Measurements from ENCODE around the gene GPR161.
"Not testable (repeated sequence)": the region's sequence is repeated elsewhere in the genome, so short reads cannot be mapped to it uniquely, and the experiment has no call there.

GPR161 gene

DNA sequence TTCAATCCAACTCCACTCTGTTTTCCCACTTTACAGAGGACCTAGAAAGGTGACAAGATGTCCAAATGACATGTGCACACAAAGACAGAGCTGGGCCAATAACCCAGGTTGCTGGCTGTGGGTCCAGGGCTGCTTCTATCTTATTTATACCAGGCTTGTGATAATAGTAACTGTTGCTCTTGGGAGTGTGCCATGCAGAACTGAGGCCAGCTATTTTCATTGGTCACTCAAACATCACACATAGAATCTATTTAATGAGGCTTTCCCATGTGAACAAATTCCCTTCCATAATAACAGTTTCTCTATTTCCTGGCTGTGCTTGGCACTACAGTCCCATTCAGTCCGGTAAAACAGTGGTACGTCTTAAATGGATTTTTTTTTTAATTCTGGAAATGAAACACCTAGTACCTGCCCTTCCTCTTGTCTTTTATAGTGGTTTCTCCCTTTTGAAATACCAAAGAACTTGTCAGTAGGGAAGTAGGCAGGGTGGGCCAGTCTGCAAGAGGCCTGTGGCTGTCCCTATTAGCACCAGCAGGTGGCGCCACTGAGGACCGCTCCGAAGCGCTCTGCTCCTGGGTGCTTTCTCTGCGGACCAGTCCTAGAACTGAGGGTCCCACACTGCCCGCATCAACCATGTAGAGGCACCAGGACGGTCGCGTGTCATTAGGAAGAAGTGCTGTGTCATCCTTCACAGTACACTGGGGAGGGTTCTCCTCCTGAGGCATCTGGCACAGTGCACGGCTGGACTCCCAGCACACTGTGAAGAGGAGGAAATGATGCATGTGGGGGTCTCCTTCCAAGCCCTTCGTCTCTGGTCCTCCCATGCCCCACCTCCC lies 52.1 kb downstream of the GPR161 start:
- DNase-seq, result peak; percentile 80

DNA sequence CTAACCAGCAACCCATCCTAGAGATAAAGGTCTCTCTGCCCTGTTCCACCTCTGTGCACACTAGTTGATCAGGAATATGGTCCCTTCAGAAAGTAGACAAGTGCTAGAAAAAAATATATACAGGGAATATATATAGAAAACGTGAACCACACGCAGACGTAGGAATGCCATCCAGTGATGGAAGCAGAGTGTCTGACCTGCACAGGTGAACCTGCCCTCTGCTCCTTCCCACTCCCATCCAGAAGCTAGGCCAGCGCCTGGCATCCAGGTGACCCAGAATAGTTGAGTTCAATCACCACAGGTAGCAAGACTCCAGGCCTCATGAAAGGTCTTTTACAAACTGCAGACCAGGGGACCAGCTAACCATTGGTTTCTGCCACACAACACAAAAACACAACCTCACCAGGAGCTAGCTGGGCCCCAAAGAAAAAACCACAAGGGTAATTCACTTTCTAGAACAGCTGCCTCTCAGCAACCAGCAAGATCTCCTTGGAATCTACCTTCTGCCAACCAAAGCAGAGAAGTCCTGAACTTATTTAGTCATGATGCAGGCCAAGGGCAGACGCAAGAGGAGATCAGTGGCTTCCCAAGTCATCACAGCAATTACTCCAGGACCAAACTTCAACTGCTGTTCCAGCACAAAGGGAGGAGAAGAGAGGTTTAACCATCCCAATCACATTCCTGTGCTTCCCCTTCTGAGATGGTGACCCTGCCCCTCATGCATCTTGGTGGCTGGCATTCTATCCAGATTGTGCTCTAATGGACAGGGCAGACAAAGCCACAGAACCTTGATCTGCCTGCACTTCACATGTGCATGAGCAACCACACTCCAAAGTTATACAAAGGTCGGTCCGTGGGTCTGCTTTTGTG lies 53.0 kb downstream of the GPR161 start:
- no peak for DNase-seq

DNA sequence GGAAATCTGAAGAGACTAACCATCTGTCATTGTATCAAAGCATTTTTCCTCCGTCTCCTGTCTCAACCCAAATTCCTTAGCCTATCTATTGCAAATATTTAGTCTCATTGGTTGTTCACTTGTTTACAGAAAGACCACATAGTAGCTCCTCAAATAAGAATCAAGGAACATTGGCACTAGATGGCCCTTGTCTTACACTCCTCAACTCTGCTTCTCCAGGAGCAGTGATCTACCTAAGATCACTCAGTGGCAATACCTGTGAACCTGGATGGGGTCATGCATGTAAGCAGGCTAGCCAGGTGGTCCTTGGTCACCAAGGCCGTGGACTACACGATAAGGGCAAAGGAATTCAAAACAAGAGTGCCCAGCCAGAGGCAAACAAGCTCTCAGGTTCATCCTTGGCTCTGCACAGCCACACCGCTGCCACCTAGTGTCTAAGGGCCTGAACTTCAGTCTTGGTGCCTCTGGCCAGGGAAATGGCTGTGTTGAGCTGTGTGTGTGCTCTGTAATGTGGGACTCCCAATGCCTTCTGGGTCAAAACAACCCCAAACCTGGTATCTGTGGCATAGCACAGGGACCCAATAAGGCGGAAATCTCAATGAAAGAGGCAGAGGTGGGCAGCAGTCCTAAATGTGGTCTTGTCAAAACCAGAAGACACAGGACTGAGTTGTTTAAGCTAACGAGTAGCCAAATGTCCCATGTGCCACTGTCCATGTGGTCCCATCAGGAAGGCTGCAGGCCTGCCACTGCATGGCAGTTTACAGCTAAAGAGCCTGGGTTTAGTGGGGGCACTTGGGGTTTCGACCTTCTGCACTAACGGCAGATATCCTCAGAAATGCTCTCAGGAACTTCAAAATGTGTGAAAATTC lies 54.5 kb downstream of the GPR161 start:
- DNase-seq, result peak; percentile 84

DNA sequence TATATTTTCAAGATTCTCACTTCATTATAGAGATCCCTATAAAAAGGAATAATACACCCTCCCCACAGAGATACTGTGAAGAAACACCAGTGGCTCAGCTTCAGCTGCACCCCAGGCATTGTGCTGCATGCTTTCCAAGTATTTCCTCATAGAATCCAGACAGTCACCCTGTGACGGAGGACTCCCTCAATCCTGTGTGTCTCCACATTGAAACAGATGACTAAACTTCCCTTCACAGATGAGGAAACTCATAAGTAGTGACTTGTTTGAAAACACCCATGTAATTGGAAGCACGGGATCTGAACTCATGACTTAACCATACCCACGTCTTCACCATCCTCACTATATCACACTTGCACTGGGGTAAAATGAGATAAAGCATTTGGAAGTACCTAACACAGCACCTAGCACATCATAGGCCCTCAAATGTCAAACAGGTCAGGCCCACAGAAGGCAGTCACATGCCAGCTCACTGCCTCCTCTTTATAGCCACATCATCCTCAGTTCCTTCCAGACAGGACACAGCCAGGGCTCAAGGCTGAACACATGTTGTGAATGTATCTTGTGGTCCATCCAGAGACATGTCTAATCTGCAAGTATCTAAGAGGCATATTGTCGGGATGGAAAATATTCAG lies 55.2 kb downstream of the GPR161 start:
- DNase-seq, result peak; percentile 94

DNA sequence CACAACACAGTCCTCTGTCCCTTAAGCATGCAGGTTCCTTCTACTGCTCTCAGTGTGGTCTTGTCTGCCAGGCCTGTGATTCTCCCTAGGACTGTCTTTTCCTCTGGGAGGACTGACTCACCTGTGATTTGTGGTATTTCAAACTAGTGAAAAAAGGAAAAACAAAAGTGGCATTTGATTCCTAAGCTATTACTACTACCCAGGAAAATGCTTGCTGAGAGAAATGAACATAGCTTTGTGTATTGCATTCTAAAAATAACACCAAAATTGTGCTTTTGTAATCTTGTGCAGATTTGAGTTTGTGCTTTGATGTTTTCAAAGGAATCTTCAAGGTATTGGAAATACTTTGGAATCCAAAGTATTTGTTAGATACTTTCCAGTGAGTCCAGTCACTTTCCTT lies 57.0 kb downstream of the GPR161 start:
- no peak for DNase-seq

DNA sequence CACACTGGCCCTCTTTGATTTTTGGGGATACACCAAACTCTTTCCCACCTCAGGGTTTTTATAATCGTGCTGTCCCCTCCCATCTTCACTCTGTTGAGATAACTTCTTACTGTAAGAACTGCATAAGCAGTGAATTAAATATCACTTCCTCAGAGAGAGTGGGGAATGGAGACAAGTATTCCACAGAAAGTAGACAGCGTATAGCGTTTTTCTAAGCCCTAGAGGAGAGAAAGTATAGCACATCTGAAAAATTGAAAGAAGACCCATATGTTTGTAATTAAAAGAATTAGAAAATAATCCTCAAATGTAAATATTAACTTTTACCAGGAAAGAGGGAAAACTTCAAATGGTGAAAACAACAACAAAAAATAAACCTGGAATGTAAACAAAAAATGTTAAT lies 67.3 kb downstream of the GPR161 start:
- no peak for DNase-seq

DNA sequence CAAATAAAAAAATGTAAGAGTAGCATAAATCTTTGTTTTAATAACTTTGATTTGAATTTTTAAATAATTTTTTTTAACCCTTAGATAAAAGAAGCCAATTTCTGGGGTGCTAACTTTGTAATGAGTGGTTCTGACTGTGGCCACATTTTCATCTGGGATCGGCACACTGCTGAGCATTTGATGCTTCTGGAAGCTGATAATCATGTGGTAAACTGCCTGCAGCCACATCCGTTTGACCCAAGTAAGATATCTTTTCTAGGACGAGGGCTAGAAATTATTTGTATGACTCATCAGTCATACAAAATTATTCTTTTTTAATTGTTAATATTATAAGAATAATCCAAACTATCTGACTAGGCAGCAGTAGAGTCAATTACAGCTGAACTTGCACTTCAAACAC lies 71.2 kb downstream of the GPR161 start:
- DNase-seq, result no peak

DNA sequence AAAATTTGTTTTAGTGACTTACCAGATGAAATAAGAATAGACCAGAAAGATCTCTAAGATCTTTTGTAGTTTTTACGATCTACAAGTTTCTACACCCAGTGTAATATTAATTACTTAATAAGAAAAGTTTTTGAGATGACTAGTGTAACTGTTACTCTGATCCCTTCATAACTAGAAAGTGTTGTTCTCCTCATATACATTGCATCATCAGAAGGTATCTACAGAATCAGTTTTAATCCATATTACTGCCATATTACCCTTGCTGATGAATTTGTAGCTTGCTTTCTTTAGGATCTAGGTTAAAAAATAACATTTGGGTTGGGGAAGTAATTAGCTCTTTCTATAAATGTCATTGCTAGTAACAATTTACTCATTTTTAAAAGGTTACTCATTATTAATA lies 72.5 kb downstream of the GPR161 start:
- no peak for DNase-seq

DNA sequence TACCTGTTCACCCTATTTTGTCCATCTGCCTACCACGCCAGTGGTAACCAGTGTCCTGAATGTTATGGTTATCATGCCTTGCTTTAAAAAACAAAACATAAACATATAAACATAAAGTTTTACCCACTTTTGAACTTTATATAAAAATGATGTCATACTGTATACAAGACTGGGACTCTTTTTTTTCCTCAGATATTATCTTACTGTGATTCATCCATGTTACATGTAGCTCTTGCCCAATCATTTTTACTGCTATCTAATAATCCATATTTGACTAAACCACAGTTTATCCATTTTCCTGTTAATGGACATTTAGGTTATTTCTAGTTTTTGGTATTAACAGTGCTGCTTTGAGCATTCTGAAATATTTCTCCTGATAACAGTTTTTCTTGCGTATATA lies 78.8 kb downstream of the GPR161 start:
- DNase-seq, result no peak

DNA sequence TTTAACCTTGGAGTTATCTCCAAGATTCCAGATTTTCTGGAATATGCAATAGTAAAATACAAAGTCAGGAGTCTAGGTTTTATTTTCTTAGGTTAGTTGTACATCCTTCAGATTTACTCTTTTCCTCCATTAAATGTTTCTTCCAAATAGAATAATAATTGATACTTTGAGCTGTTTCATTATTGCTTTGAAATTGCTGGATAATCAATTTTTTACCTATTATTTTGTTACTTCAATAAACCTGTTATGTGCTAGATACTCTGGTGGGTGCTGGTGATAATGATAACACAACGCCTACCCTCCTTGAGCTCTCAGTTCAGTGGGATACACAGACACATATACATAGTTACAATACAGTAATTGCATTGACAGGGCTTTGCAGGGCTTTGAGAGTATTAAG lies 79.4 kb downstream of the GPR161 start:
- DNase-seq, result no peak

DNA sequence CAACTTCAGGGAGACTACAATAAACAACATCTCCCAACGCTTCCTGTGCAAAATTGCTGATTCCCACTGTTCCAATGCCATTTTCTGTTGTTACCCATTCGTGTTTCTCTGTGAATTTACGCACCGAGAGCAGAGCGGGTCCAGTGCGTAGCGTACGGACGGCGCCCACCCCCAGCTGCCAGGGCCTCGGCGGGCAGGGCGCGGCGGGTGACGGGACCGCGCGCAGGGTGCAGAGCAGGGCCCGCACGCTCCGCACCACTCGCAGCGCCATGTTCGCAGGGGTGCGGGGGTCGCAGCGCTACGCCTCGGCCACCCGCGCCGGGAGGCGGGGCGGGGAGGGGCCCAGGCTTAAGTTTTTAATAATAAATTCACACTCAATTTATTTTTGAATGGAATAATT lies 80.6 kb downstream of the GPR161 start:
- not testable (repeated sequence) for DNase-seq

DNA sequence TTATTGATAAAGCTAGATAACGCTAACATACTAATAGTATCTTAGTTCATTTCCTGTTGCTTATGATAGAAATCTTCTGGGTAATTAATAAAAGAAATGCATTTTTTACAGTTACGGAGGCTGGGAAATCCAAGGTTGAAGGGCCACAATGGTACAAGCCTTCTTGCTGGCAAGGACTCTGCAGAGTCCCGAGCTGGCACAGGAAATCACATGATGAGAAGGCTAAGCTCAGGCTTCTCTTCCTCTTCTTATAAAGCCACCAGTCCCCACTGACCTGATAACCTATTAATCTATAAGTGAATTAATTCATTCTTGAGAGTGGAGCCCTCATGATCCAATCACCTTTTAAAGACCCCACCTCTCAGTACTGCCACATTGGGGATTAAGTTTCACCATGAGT lies 82.6 kb downstream of the GPR161 start:
- peak; percentile 38 for DNase-seq

DNA sequence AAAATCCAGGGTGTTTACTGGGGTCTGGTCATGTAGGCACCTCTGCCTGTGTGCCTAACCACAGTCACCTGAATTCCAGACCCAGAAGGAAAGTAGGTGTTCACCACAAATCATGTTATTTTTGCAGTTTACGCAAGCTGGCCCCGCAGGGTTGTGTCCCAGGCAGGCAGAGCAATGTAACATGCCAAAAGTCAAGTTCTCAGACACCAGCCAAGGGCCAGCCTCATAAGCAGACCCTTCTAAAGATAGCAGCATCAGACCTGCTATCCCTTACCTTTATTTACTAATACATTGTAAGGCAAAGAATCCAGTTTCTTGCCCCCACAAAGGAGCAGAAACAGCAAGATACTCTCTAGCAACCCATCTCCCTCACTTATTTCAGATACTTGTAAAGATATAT lies 83.0 kb downstream of the GPR161 start:
- no peak for DNase-seq

DNA sequence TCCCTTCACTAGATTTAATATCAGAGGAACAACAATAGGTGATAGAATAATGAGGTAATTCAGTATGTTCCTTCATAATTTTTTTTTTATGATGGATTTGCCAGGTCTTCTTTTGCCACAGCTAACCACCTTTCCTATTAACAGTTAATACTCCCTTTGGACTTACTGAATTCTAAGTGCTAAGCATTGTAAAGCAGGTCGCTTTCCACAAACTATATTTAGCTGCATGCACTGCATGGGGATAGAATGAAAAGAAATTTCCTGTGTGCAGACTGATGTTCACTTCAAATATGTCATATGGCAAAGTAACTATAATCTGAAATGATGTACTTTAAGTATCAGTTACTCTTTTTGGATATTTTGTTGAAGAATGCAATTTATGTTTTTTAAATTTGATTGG lies 85.8 kb downstream of the GPR161 start:
- DNase-seq, result no peak

DNA sequence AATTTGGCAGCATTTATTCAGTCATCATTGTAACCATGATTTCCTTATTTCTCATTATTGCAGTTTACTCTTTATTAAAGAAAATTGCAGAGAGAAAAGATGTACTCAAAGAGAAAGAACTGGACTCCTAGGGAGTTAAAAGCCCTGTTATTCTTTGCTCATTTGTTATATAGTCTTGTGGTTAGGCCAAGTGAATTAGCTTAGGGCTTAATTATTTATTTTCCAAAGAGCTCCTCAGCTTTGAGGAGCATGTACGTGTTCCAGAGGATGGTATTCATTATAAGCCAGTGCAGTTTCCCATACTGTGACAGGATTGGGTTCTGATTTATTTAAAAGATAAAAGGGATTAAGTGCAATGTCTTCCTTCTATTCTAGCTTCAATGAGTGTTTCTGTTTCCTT lies 86.4 kb downstream of the GPR161 start:
- DNase-seq, result no peak

DNA sequence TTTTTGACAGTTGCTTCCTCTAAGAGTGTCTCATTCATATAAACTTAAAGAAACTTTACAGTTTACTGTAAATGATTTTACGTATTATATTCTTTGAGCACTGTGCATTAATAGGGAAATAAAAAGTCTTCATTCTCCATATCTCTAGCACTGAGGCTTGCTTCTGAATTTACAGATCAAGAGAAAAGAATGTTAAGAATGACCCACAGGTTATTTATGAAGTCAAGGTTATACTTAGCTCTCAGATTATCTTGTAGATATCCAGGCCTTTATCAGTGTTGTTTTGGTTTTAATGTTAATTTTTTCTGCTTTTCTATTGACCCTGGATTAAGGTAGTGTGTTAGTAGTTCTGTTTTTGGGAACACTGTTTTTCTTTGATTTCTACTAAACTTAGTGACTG lies 91.4 kb downstream of the GPR161 start:
- DNase-seq, result no peak

DNA sequence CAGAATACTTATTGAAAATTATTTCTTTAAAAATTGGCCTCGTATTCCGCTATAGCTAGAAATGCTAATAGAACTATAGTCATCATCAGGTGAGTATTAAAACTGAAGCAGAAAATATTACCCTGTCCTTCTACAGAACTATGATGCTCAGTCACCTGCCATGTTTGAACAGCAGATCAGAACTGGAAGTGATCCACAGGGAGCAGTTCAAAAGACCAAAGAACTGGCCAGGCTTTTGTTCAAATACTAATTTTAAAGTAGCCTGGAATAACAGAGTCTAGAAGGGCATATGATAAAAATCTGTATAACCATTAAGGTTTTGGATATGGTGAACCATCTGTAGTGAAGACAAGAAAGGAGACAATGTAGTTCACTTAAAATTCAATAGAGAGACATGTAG lies 94.4 kb downstream of the GPR161 start:
- no peak for DNase-seq

DNA sequence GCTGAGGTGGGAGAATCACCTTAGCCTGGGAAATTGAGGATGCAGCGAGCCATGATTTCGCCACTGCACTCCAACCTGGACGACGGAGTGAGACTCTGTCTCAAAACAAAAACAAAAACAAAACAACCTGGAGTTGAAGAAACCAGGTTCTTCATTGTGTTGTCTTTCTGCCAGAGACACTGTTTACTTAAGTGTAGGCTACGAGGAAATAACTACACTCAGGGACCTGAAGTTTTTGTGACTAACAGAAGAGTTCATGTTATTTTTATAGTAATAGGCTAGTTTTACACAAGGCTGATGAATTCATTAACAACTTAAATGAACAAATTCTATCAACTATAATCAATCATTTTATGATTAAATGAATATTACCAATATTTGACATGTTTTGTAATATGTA lies 101.4 kb downstream of the GPR161 start:
- no peak for DNase-seq

DNA sequence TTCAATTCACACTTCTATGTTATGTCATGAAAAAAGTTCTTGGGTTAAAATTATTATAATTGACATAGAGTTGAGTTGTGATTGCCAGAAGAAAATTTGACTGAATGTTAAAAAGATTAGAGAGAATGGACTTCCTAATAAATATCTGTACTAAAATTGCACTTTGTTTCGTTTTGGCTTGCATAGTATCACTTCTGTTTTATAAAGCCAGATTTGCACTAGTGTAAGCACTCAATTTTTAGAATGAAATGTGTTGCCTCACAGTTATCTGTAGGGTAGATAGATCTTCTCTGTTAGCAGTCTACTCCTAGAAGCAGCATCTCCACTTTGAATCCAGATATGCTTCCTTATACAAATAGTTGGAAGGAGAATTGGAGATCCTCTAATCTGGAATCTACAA lies 104.7 kb downstream of the GPR161 start:
- DNase-seq, result peak; percentile 59

DNA sequence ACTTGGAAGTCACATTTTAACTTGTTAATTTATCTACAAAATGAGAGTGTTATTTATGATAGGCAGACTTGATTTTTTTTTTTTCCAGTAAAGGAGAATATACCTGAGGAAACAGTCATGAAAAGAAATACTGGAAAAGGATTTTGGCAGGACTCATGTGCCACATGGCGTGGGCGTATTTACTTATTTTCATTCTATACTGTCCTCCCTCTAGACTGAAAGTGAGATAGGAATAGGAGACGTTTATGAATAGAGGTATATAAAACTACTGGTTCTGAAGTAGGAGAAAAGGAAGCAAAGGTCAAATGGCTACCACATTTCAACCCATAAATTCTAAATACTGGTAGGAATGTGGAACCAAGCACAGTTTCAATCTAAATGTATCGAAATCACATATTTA lies 105.1 kb downstream of the GPR161 start:
- DNase-seq, result no peak

DNA sequence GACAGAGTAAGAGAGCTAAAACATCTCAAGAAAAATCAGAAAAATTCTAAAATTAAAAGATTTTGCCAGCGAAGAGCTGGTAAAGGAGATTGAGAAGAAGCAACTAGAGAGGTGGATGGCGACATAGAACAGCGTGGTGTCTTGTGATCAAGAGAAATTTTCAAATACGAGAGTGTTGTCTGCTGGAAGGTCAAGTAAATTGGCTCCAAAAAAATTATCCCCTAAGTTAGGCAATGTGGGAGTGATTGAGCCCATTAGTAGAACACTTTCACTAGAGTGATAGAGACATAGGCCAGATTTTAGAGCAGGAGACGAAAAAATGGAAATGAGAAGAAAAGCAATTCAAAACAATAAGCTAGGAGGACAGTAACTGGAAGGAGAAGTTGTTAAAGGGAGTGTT lies 105.5 kb downstream of the GPR161 start:
- DNase-seq, result no peak

Data from suppressor macrophage treated with lipopolysaccharide for 4 hours (primary cell).